Trophoblast cell (in vitro differentiated cells and primary cell): ENCODE results near the gene KLHDC9.
A peak's percentile ranks its signal among the peaks of the same experiment; 100 is the strongest.
"Not testable (repeated sequence)": the region's sequence is repeated elsewhere in the genome, so short reads cannot be mapped to it uniquely, and the experiment has no call there.

Experiments used
- DNase-seq, 2 donors: peaks; one replicate each; pipeline ENCODE4 v3.0.0-alpha.2; 2016
- H2AFZ ChIP-seq: 2 replicates; pipeline ENCODE4 v1.6.1; 2013; ENCODE audit warnings: low read length, moderate library complexity, mild to moderate bottlenecking; ENCODE audit not compliant: insufficient read depth, poor library complexity
- H2AK5ac ChIP-seq: 2 replicates; pipeline ENCODE4 v1.6.1; 2013; ENCODE audit warnings: mild to moderate bottlenecking, low read length
- H2BK120ac ChIP-seq: 2 replicates; pipeline ENCODE4 v1.6.1; 2013; ENCODE audit warnings: low read length, mild to moderate bottlenecking, moderate library complexity; ENCODE audit not compliant: insufficient read depth, poor library complexity
- H2BK12ac ChIP-seq: 2 replicates; pipeline ENCODE4 v1.6.1; 2013; ENCODE audit warnings: mild to moderate bottlenecking, low read length, moderate library complexity
- H2BK5ac ChIP-seq: 2 replicates; pipeline ENCODE4 v1.6.1; 2013; ENCODE audit warnings: low read length, low read depth, moderate library complexity, mild to moderate bottlenecking; ENCODE audit not compliant: poor library complexity
- H3K14ac ChIP-seq: 2 replicates; pipeline ENCODE4 v1.6.1; 2013; ENCODE audit warnings: mild to moderate bottlenecking, low read length
- H3K18ac ChIP-seq: 2 replicates; pipeline ENCODE4 v1.6.1; 2013; ENCODE audit warnings: mild to moderate bottlenecking, low read length
- H3K23ac ChIP-seq: 2 replicates; pipeline ENCODE4 v1.6.1; 2013; ENCODE audit warnings: low read length
- H3K27ac ChIP-seq: 2 replicates; pipeline ENCODE4 v1.5.1; 2013; ENCODE audit warnings: low read depth, mild to moderate bottlenecking, inconsistent platforms, low read length, moderate library complexity
- H3K27me3 ChIP-seq: 2 replicates; pipeline ENCODE4 v1.6.1; 2013; ENCODE audit warnings: inconsistent platforms, mild to moderate bottlenecking, low read length, moderate library complexity; ENCODE audit not compliant: insufficient read depth
- H3K36me3 ChIP-seq, 2 experiments: 1 replicate in 1 of 2; 2 replicates in 1 of 2; pipeline ENCODE4 v1.6.1; 2013; ENCODE audit warnings: low read length in 2 of 2, mild to moderate bottlenecking in 2 of 2, moderate library complexity in 1 of 2; ENCODE audit not compliant: insufficient read depth in 2 of 2, control insufficient read depth in 1 of 2
- H3K4ac ChIP-seq: 2 replicates; pipeline ENCODE4 v1.6.1; 2013; ENCODE audit warnings: low read depth, mild to moderate bottlenecking, low read length, moderate library complexity
- H3K4me1 ChIP-seq, 2 experiments: 1 replicate in 1 of 2; 2 replicates in 1 of 2; pipeline ENCODE4 v1.6.1; 2013; ENCODE audit warnings: low read length in 2 of 2, mild to moderate bottlenecking in 2 of 2, moderate library complexity in 1 of 2; ENCODE audit not compliant: insufficient read depth in 2 of 2, control insufficient read depth in 1 of 2
- H3K4me2 ChIP-seq: 2 replicates; pipeline ENCODE4 v1.6.1; 2013; ENCODE audit warnings: inconsistent platforms, mild to moderate bottlenecking, low read length, moderate library complexity
- H3K4me3 ChIP-seq: 2 replicates; pipeline ENCODE4 v1.5.1; 2013; ENCODE audit warnings: mild to moderate bottlenecking, low read depth, low read length, inconsistent platforms
- H3K79me1 ChIP-seq: one replicate; pipeline ENCODE4 v1.6.1; 2013; ENCODE audit warnings: low read length
- H3K79me2 ChIP-seq: 2 replicates; pipeline ENCODE4 v1.6.1; 2013; ENCODE audit warnings: low read length, mild to moderate bottlenecking; ENCODE audit not compliant: control insufficient read depth, insufficient read depth, poor library complexity
- H3K9ac ChIP-seq: 2 replicates; pipeline ENCODE4 v1.6.1; 2013; ENCODE audit warnings: mild to moderate bottlenecking, low read length
- H3K9me3 ChIP-seq: 2 replicates; pipeline ENCODE4 v1.6.1; 2013; ENCODE audit warnings: low read depth, mild to moderate bottlenecking, control low read depth, inconsistent platforms, low read length; ENCODE audit not compliant: insufficient read depth
- H4K12ac ChIP-seq: 2 replicates; pipeline ENCODE4 v1.6.1; 2013; ENCODE audit warnings: low read depth, mild to moderate bottlenecking, low read length, moderate library complexity
- H4K8ac ChIP-seq: 2 replicates; pipeline ENCODE4 v1.6.1; 2013; ENCODE audit warnings: low read depth, mild to moderate bottlenecking, low read length, moderate library complexity
- H4K91ac ChIP-seq: one replicate; pipeline ENCODE4 v1.6.1; 2013; ENCODE audit warnings: low read depth, mild to moderate bottlenecking, low read length, moderate library complexity
- WGBS: extraction: QIAGEN DNeasy Blood & Tissue Kit; methylation state at CpG from one replicate; pipeline ENCODE4 v1.1.7; 2013; ENCODE audit warnings: missing lambda C conversion rate; ENCODE audit not compliant: insufficient read length, insufficient coverage; ENCODE audit errors: extremely low coverage; 5-methylcytosine and 5-hydroxymethylcytosine counted together

KLHDC9 gene

GRCh38 chr1:161063936-161064335, 34.2 kb upstream of the KLHDC9 start:
- H3K23ac ChIP-seq, H3K27me3 ChIP-seq: not testable (repeated sequence)
- no CpG with 5 or more reads among the region's 6 CpGs for WGBS

GRCh38 chr1:161065681-161066080, 32.5 kb upstream of the KLHDC9 start:
- H3K27ac ChIP-seq, H3K9ac ChIP-seq, H3K4me3 ChIP-seq, H3K79me1 ChIP-seq, H3K18ac ChIP-seq, H4K91ac ChIP-seq, H2BK5ac ChIP-seq, DNase-seq, H4K8ac ChIP-seq, H2AK5ac ChIP-seq, H3K36me3 ChIP-seq, H3K27me3 ChIP-seq, H3K4me2 ChIP-seq, H3K4ac ChIP-seq, H3K14ac ChIP-seq, H3K79me2 ChIP-seq, H3K23ac ChIP-seq, H2BK12ac ChIP-seq, H4K12ac ChIP-seq, H2AFZ ChIP-seq, H2BK120ac ChIP-seq, H3K9me3 ChIP-seq, H3K4me1 ChIP-seq: not testable (repeated sequence)
- no CpG with 5 or more reads among the region's 7 CpGs for WGBS

More at GRCh38 chr1:161063936-161064335, 34.2 kb upstream of the KLHDC9 start:
- not testable (repeated sequence) for H2BK12ac ChIP-seq, H3K9me3 ChIP-seq, H3K14ac ChIP-seq, DNase-seq, H2BK120ac ChIP-seq, H4K8ac ChIP-seq, H4K12ac ChIP-seq, H2BK5ac ChIP-seq, H3K9ac ChIP-seq, H2AFZ ChIP-seq, H3K4ac ChIP-seq, H3K4me2 ChIP-seq, H3K36me3 ChIP-seq, H2AK5ac ChIP-seq, H4K91ac ChIP-seq, H3K18ac ChIP-seq, H3K4me3 ChIP-seq, H3K4me1 ChIP-seq, H3K27ac ChIP-seq, H3K79me2 ChIP-seq, H3K79me1 ChIP-seq

- no peak overlapping the region for H3K4ac ChIP-seq
- no peak overlapping the region for H3K23ac ChIP-seq
- H2BK12ac ChIP-seq: no peak overlapping the region
- no peak overlapping the region for H2AFZ ChIP-seq
- no peak overlapping the region for H4K8ac ChIP-seq
- H2AK5ac ChIP-seq: no peak overlapping the region
- no peaks in the 10 kb centered on the region for H3K4me1 ChIP-seq
- H3K4me3 ChIP-seq: no peak overlapping the region
- no peaks in the 10 kb centered on the region for H3K27me3 ChIP-seq
- H3K36me3 ChIP-seq: peaks cover 2 to 4% of the 10 kb centered on the region in 2 experiments
- no peak overlapping the region for H2BK5ac ChIP-seq
- no peaks in the 10 kb centered on the region for H3K79me1 ChIP-seq
- H3K9me3 ChIP-seq: no peaks in the 10 kb centered on the region
- no CpG with 5 or more reads among the region's 3 CpGs for WGBS
- H4K12ac ChIP-seq: no peak overlapping the region
- H3K9ac ChIP-seq: no peak overlapping the region
- H3K14ac ChIP-seq: no peak overlapping the region
- no peak overlapping the region for H3K4me2 ChIP-seq
- no peak overlapping the region for H2BK120ac ChIP-seq
- DNase-seq: no peak
- H3K18ac ChIP-seq: no peak overlapping the region
- H3K79me2 ChIP-seq: no peaks in the 10 kb centered on the region
- no peak overlapping the region for H4K91ac ChIP-seq
- H3K27ac ChIP-seq: no peak overlapping the region
Measured at GRCh38 chr1:161066694-161067093, 31.5 kb upstream of the KLHDC9 start.

- Histone ChIP-seq H2BK12ac (no peak overlapping the region), H4K91ac (no peak overlapping the region), H3K79me1 (peaks cover 6% of the 10 kb centered on the region), H3K4me3 (no peak overlapping the region), H4K12ac (no peak overlapping the region), H3K4ac (no peak overlapping the region), H3K14ac (no peak overlapping the region), H3K4me1 (peaks cover 6 to 15% of the 10 kb centered on the region in 2 experiments), H3K9me3 (no peaks in the 10 kb centered on the region), H3K18ac (no peak overlapping the region), H2AK5ac (peak overlapping the region; percentile 28), H3K36me3 (peaks cover 11 to 14% of the 10 kb centered on the region in 2 experiments), H2AFZ (no peak overlapping the region), H3K9ac (no peak overlapping the region), H3K4me2 (no peak overlapping the region), H3K79me2 (no peaks in the 10 kb centered on the region), H2BK5ac (no peak overlapping the region), H4K8ac (no peak overlapping the region), H2BK120ac (no peak overlapping the region), H3K27me3 (no peaks in the 10 kb centered on the region), H3K23ac (no peak overlapping the region), H3K27ac (no peak overlapping the region)
- no CpG with 5 or more reads among the region's 10 CpGs for WGBS
- DNase-seq: peak in 1 of 2 donors; percentile 22
Measured at GRCh38 chr1:161068306-161069234, 29.6 kb upstream of the KLHDC9 start.
